ENCODE measurements around the gene MEI1.

Gene MEI1

DNA sequence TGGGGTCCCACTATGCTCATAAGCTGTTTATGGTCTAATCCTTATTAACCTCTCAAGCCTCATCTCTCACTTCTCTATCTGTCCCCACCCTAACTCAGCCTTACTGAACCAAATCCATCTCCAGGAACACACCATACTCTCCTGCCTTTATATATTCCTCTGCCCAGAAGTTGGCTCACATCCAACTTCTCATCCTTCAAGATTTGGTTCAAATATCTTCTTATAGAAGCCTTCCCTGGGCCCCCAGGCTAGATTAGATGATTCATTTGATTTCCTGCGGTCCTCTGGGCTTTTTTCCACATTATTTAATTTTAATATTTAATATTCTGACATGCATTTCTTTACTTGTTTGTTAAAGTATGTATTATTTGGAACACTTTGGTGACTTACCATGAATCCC, 23.2 kb downstream of the MEI1 start:
- Histone ChIP-seq H2AFZ (ENCODE audit: low read length) (no peak overlapping the region), H3K4me1 (ENCODE audit: low read length) (no peaks in the 10 kb centered on the region), H3K27ac (ENCODE audit: low read length) (no peak overlapping the region), H3K4me3 (ENCODE audit: low read length) (no peak overlapping the region), H3K9me2 (replicated peaks; ENCODE audit: insufficient read depth, low read length) (no peaks in the 10 kb centered on the region), H3K36me3 (replicated peaks; ENCODE audit: insufficient read depth, low read length) (no peaks in the 10 kb centered on the region), H4K20me1 (ENCODE audit: insufficient read depth, low read length) (no peaks in the 10 kb centered on the region), H3K4me2 (ENCODE audit: low read depth, low read length) (no peak overlapping the region), H3K9me3 (replicated peaks; ENCODE audit: insufficient read depth, low read length) (no peaks in the 10 kb centered on the region), H3K79me2 (ENCODE audit: low read length) (no peaks in the 10 kb centered on the region), H3F3A (ENCODE audit: insufficient read depth, low read length) (no peaks in the 10 kb centered on the region), H3K9ac (ENCODE audit: low read length) (no peak overlapping the region), H3K27me3 (replicated peaks; ENCODE audit: insufficient read depth, low read length) (no peaks in the 10 kb centered on the region)
- TF ChIP-seq, protein P1, sequence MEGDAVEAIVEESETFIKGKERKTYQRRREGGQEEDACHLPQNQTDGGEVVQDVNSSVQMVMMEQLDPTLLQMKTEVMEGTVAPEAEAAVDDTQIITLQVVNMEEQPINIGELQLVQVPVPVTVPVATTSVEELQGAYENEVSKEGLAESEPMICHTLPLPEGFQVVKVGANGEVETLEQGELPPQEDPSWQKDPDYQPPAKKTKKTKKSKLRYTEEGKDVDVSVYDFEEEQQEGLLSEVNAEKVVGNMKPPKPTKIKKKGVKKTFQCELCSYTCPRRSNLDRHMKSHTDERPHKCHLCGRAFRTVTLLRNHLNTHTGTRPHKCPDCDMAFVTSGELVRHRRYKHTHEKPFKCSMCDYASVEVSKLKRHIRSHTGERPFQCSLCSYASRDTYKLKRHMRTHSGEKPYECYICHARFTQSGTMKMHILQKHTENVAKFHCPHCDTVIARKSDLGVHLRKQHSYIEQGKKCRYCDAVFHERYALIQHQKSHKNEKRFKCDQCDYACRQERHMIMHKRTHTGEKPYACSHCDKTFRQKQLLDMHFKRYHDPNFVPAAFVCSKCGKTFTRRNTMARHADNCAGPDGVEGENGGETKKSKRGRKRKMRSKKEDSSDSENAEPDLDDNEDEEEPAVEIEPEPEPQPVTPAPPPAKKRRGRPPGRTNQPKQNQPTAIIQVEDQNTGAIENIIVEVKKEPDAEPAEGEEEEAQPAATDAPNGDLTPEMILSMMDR (IDR thresholded peaks at IDR 0.05; ENCODE audit: low read length) = no peak
- TF ChIP-seq EZH2 (optimal IDR thresholded peaks at IDR 0.05; ENCODE audit: low read depth, low read length) (no peak), EZH2phosphoT487 (IDR thresholded peaks at IDR 0.05; ENCODE audit: low read length) (no peak)
- no peak for DNase-seq

DNA sequence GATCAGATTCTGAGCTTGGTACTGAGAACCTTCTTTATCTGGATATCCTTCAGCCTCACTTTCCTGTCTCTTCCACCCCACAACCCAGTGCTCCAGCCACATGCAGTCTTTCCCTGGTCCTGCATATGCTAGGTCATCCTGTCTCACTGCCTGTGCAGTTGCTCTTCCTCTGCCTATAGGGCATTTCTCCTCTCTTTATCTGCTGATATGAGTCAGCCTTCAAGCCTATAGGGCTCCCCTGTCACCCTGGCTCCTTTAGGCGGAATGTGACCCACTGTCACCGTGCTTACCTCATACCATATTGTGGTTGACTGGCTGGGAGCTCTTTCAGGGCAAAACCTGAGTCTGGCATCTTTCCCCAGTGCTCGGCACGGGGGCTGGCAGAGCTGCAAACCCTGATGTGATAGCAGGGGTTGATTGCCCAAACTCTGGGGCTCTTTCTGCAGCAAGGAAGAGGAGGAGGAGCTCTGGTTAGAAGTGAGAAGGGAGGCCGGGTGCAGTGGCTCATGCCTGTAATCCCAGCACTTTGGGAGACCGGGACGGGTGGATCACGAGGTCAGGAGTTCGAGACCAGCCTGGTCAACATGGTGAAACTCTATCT, 26.3 kb downstream of the MEI1 start:
- Histone ChIP-seq H3K4me1 (ENCODE audit: low read length) (no peaks in the 10 kb centered on the region), H3F3A (ENCODE audit: insufficient read depth, low read length) (no peaks in the 10 kb centered on the region), H3K36me3 (replicated peaks; ENCODE audit: insufficient read depth, low read length) (no peaks in the 10 kb centered on the region), H3K9me3 (replicated peaks; ENCODE audit: insufficient read depth, low read length) (no peaks in the 10 kb centered on the region), H2AFZ (ENCODE audit: low read length) (no peak overlapping the region), H3K9ac (ENCODE audit: low read length) (no peak overlapping the region), H3K4me3 (ENCODE audit: low read length) (no peak overlapping the region), H3K27me3 (replicated peaks; ENCODE audit: insufficient read depth, low read length) (no peaks in the 10 kb centered on the region), H4K20me1 (ENCODE audit: insufficient read depth, low read length) (no peaks in the 10 kb centered on the region), H3K4me2 (ENCODE audit: low read depth, low read length) (no peak overlapping the region), H3K79me2 (ENCODE audit: low read length) (no peaks in the 10 kb centered on the region), H3K27ac (ENCODE audit: low read length) (no peak overlapping the region), H3K9me2 (replicated peaks; ENCODE audit: insufficient read depth, low read length) (no peaks in the 10 kb centered on the region)
- TF ChIP-seq, protein P1 (IDR thresholded peaks at IDR 0.05; ENCODE audit: low read length) = no peak
- TF ChIP-seq EZH2 (optimal IDR thresholded peaks at IDR 0.05; ENCODE audit: low read depth, low read length) (no peak), EZH2phosphoT487 (IDR thresholded peaks at IDR 0.05; ENCODE audit: low read length) (no peak)
- no peak for DNase-seq

DNA sequence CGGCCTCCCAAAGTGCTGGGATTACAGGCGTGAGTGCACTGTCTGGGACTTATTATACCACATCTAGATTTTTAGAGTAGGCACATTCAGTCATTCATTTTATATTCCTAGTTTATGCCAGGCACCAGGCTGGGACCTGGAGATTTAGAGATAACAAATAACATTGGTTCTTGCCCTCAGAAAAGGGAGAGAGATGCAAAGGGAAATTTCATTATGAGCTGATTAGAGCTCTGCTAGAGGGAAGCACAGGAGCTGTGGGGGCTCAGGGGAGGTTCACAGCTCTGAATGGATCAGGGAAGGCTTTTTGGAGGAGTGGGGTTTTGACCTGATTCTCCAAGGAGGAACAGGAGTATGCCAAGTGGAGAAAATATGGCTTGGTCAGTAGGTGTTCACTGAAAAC, 32.3 kb downstream of the MEI1 start:
- Histone ChIP-seq H3K4me2 (ENCODE audit: low read depth, low read length) (no peak overlapping the region), H3K36me3 (replicated peaks; ENCODE audit: insufficient read depth, low read length) (no peaks in the 10 kb centered on the region), H3K9me3 (replicated peaks; ENCODE audit: insufficient read depth, low read length) (no peaks in the 10 kb centered on the region), H3K27ac (ENCODE audit: low read length) (no peak overlapping the region), H3K4me3 (ENCODE audit: low read length) (no peak overlapping the region), H3K27me3 (replicated peaks; ENCODE audit: insufficient read depth, low read length) (no peaks in the 10 kb centered on the region), H4K20me1 (ENCODE audit: insufficient read depth, low read length) (no peaks in the 10 kb centered on the region), H2AFZ (ENCODE audit: low read length) (no peak overlapping the region), H3K79me2 (ENCODE audit: low read length) (no peaks in the 10 kb centered on the region), H3K9me2 (replicated peaks; ENCODE audit: insufficient read depth, low read length) (no peaks in the 10 kb centered on the region), H3F3A (ENCODE audit: insufficient read depth, low read length) (no peaks in the 10 kb centered on the region), H3K9ac (ENCODE audit: low read length) (no peak overlapping the region), H3K4me1 (ENCODE audit: low read length) (no peaks in the 10 kb centered on the region)
- no peak for DNase-seq
- no peak for TF ChIP-seq EZH2 (optimal IDR thresholded peaks at IDR 0.05; ENCODE audit: low read depth, low read length)
- TF ChIP-seq EZH2phosphoT487 (IDR thresholded peaks at IDR 0.05; ENCODE audit: low read length) = no peak
- TF ChIP-seq, protein P1 (IDR thresholded peaks at IDR 0.05; ENCODE audit: low read length) = no peak
